Ishikawa (cell line): ENCODE results near the gene PDE7B.

Experiments used
- CEBPB ChIP-seq: IDR thresholded peaks from 2 replicates; pipeline ENCODE4 v1.6.1; 2012
- CREB1 ChIP-seq: IDR thresholded peaks from 2 replicates; pipeline ENCODE4 v1.6.1; 2012; ENCODE audit warnings: low read depth
- EGR1 ChIP-seq: IDR thresholded peaks from 2 replicates; pipeline ENCODE4 v1.6.1; 2012
- EP300 ChIP-seq: IDR thresholded peaks from 2 replicates; pipeline ENCODE4 v1.6.1; 2012; ENCODE audit warnings: borderline replicate concordance
- FOXM1 ChIP-seq: IDR thresholded peaks from 2 replicates; pipeline ENCODE4 v1.6.1; 2012; ENCODE audit warnings: low read depth, borderline replicate concordance
- MAX ChIP-seq: IDR thresholded peaks from 2 replicates; pipeline ENCODE4 v1.6.1; 2012
- NFIC ChIP-seq: IDR thresholded peaks from 2 replicates; pipeline ENCODE4 v1.6.1; 2012
- RAD21 ChIP-seq: IDR thresholded peaks from 2 replicates; pipeline ENCODE4 v1.6.1; 2012; ENCODE audit warnings: low read depth
- REST ChIP-seq: IDR thresholded peaks from 2 replicates; pipeline ENCODE4 v1.6.1; 2012; ENCODE audit warnings: low read depth, mild to moderate bottlenecking
- TAF1 ChIP-seq: IDR thresholded peaks from 2 replicates; pipeline ENCODE4 v1.6.1; 2012; ENCODE audit warnings: low read depth, mild to moderate bottlenecking
- TCF12 ChIP-seq: IDR thresholded peaks from 2 replicates; pipeline ENCODE4 v1.6.1; 2012; ENCODE audit warnings: low read depth
- TEAD4 ChIP-seq: IDR thresholded peaks from 2 replicates; pipeline ENCODE4 v1.6.1; 2012
- USF1 ChIP-seq: IDR thresholded peaks from 2 replicates; pipeline ENCODE4 v1.6.1; 2012
- YY1 ChIP-seq: IDR thresholded peaks from 2 replicates; pipeline ENCODE4 v1.6.1; 2012; ENCODE audit warnings: low read depth
- ZBTB7A ChIP-seq: IDR thresholded peaks from 2 replicates; pipeline ENCODE4 v1.6.1; 2012; ENCODE audit warnings: low read depth

PDE7B gene

GRCh38 chr6:136102991-136103688 lies 251.6 kb downstream of the PDE7B start:
- no peak for TF ChIP-seq YY1
- TF ChIP-seq TCF12, result no peak
- no peak for TF ChIP-seq CREB1
- no peak for TF ChIP-seq FOXM1
- no peak for TF ChIP-seq USF1
- TF ChIP-seq CEBPB, result no peak
- TF ChIP-seq EP300, result no peak
- no peak for TF ChIP-seq ZBTB7A
- no peak for TF ChIP-seq REST
- TF ChIP-seq EGR1, result no peak
- no peak for TF ChIP-seq TEAD4

GRCh38 chr6:136103763-136104311 lies 252.3 kb downstream of the PDE7B start:
- TF ChIP-seq TCF12 (no peak), YY1 (no peak)

GRCh38 chr6:136104556-136104955 lies 253.1 kb downstream of the PDE7B start:
- TF ChIP-seq ZBTB7A (no peak), EGR1 (no peak), CEBPB (no peak), YY1 (no peak), TCF12 (no peak), USF1 (no peak)

- TF ChIP-seq NFIC, result no peak
- TF ChIP-seq RAD21, result no peak
- TF ChIP-seq EGR1, result no peak
- no peak for TF ChIP-seq TCF12
- no peak for TF ChIP-seq TAF1
- no peak for TF ChIP-seq CEBPB
- TF ChIP-seq CREB1, result no peak
- TF ChIP-seq YY1, result no peak
- no peak for TF ChIP-seq EP300
- no peak for TF ChIP-seq MAX
- no peak for TF ChIP-seq ZBTB7A
- TF ChIP-seq TEAD4, result no peak
- TF ChIP-seq USF1, result no peak
Observed at GRCh38 chr6:136108361-136108945, 257.0 kb downstream of the PDE7B start.

- TF ChIP-seq ZBTB7A (no peak), EGR1 (no peak), FOXM1 (no peak), EP300 (no peak), MAX (no peak), RAD21 (no peak), REST (no peak), USF1 (no peak), TAF1 (no peak), TCF12 (no peak), NFIC (no peak)
Observed at GRCh38 chr6:136111831-136112230, 260.3 kb downstream of the PDE7B start.
